HepG2 (cell line): ENCODE results near the gene PKNOX2. TPM values are rescaled to one million over a fixed set of nuclear protein-coding genes. Genes with fewer than 3 reads are reported as not detected.

Experiments used
- ATAC-seq: fragments of 200-7000 bp; cut with Tn5 transposase; 3 replicates; pipeline ENCODE4 v1.9.1; 2020; ENCODE audit warnings: mild to moderate bottlenecking, moderate library complexity
- BruUV-seq: library from RNA; stranded (reverse); fragments of 400-500 nt; replicated peaks from 2 replicates; lab custom pipeline; 2021; lab: Mats Ljungman, UMichigan
- CTCF ChIA-PET: fragments of 300-600 bp; formaldehyde crosslinking; extraction: SDS; loops from one replicate; lab custom pipeline; 2021; ENCODE audit warnings: low total read pairs, inconsistent platforms, low intra/inter-chr PET ratio; lab: Yijun Ruan, JAX
- POLR2A ChIA-PET: fragments of 350-600 bp; sonication (Branson Sonifier 250); formaldehyde crosslinking; loops from one replicate; lab custom pipeline; 2020; ENCODE audit warnings: antibody characterized with exemption, inconsistent platforms; lab: Yijun Ruan, JAX
- DNase-seq: peaks from one replicate; pipeline ENCODE4 v3.0.0-alpha.2; 2015; ENCODE audit warnings: low spot score
- FAIRE-seq: peaks from 3 replicates; lab custom pipeline; 2011; peaks lifted over from hg19 to GRCh38; lab: Jason Lieb, UNC
- H2AFZ ChIP-seq: one replicate; pipeline ENCODE4 v1.6.1; 2011; ENCODE audit warnings: low read length, inconsistent platforms
- H3K27ac ChIP-seq: fragments of 300-600 bp; 3 replicates; pipeline ENCODE4 v1.8.0; 2011; ENCODE audit warnings: mixed run types, mild to moderate bottlenecking, mixed read lengths, low read length, inconsistent platforms; ENCODE audit not compliant: insufficient read depth; ENCODE audit errors: extremely low read length
- H3K27me3 ChIP-seq, 2 experiments: fragments of 200-600 bp in 1 of 2; 2 replicates in 1 of 2; 3 replicates in 1 of 2; pipeline versions ENCODE4 v1.6.0 to v1.8.0; 2011; ENCODE audit warnings: low read length in 2 of 2, mild to moderate bottlenecking in 2 of 2, moderate library complexity in 2 of 2, inconsistent platforms in 1 of 2; ENCODE audit not compliant: insufficient read depth in 2 of 2, control insufficient read depth in 1 of 2
- H3K36me3 ChIP-seq, 2 experiments: fragments of 200-600 bp in 1 of 2; replicated peaks in 1 of 2; 2 replicates in 1 of 2; 3 replicates in 1 of 2; pipeline versions ENCODE4 v1.5.1 to v1.8.0; 2011; ENCODE audit warnings: low read length in 2 of 2, inconsistent platforms in 1 of 2; ENCODE audit not compliant: insufficient read depth in 2 of 2, control insufficient read depth in 1 of 2
- H3K4me1 ChIP-seq: 2 replicates; pipeline ENCODE4 v1.5.1; 2012; ENCODE audit warnings: low read length, inconsistent platforms; ENCODE audit not compliant: insufficient read depth
- H3K4me2 ChIP-seq: 2 replicates; pipeline ENCODE4 v1.6.0; 2011; ENCODE audit warnings: low read depth, low read length, inconsistent platforms
- H3K4me3 ChIP-seq, 3 experiments: fragments of 200-600 bp in 1 of 3; sonication (generic), shearing (Covaris generic) in 1 of 3; replicated peaks in 1 of 3; 2 replicates each; pipeline ENCODE4 v1.5.1; 2011 to 2016; ENCODE audit warnings: low read length in 3 of 3, inconsistent platforms in 2 of 3, low read depth in 2 of 3, mild to moderate bottlenecking in 2 of 3, control low read depth in 1 of 3, mixed read lengths in 1 of 3; ENCODE audit not compliant: insufficient read depth in 1 of 3
- H3K79me2 ChIP-seq: one replicate; pipeline ENCODE4 v1.6.1; 2011; ENCODE audit warnings: low read length, inconsistent platforms; ENCODE audit not compliant: insufficient read depth
- H3K9ac ChIP-seq: 2 replicates; pipeline ENCODE4 v1.6.0; 2011; ENCODE audit warnings: mild to moderate bottlenecking, low read depth, low read length, inconsistent platforms; ENCODE audit not compliant: insufficient read depth
- H3K9me3 ChIP-seq: 2 replicates; pipeline ENCODE4 v1.5.1; 2012; ENCODE audit warnings: mild to moderate bottlenecking, low read length
- H4K20me1 ChIP-seq: 2 replicates; pipeline ENCODE4 v1.6.0; 2011; ENCODE audit warnings: inconsistent platforms, mild to moderate bottlenecking, low read length, moderate library complexity; ENCODE audit not compliant: insufficient read depth
- BORCS8-MEF2B ChIP-seq: sonication (generic); formaldehyde crosslinking; IDR thresholded peaks from 2 replicates; pipeline ENCODE4 v1.8.0; 2022; ENCODE audit warnings: mild to moderate bottlenecking, missing genetic modification reagents
- CEBPB ChIP-seq: IDR thresholded peaks from 2 replicates; pipeline ENCODE4 v1.6.1; 2011; ENCODE audit warnings: low read depth, low read length, improper control_type of control experiment, borderline replicate concordance
- ELF3 ChIP-seq: IDR thresholded peaks from 2 replicates; pipeline ENCODE4 v1.6.1; 2016; ENCODE audit warnings: missing genetic modification reagents, missing compliant biosample characterization
- HBP1 ChIP-seq: IDR thresholded peaks from 2 replicates; pipeline ENCODE4 v1.6.1; 2016; ENCODE audit warnings: low read depth, control low read depth
- MTERF4 ChIP-seq: sonication (generic); formaldehyde crosslinking; IDR thresholded peaks from 2 replicates; pipeline ENCODE4 v1.8.0; 2023; ENCODE audit warnings: mild to moderate bottlenecking, missing genetic modification reagents
- PCBP2 ChIP-seq: fragments of 200-400 bp; formaldehyde crosslinking; optimal IDR thresholded peaks from 2 replicates; pipeline ENCODE3; 2018; ENCODE audit warnings: low read length, low read depth; ENCODE audit not compliant: poor library complexity, severe bottlenecking
- RFX3 ChIP-seq: IDR thresholded peaks from 2 replicates; pipeline ENCODE4 v1.6.1; 2016; ENCODE audit warnings: missing biosample characterization, missing genetic modification reagents
- RFXAP ChIP-seq: sonication (generic); formaldehyde crosslinking; IDR thresholded peaks from 2 replicates; pipeline ENCODE4 v1.4.0; 2020; ENCODE audit warnings: missing genetic modification reagents, borderline replicate concordance
- SAP130 ChIP-seq: IDR thresholded peaks from 2 replicates; pipeline ENCODE4 v1.6.1; 2016; ENCODE audit warnings: low read depth
- TCF7 ChIP-seq: sonication (generic); IDR thresholded peaks from 2 replicates; pipeline ENCODE4 v1.6.1; 2016; ENCODE audit warnings: antibody characterized with exemption, low read depth
- UBTF ChIP-seq: sonication (generic); formaldehyde crosslinking; IDR thresholded peaks from 2 replicates; pipeline ENCODE4 v1.4.0; 2020; ENCODE audit warnings: mild to moderate bottlenecking, missing genetic modification reagents
- ZBTB8A ChIP-seq: sonication (generic); formaldehyde crosslinking; IDR thresholded peaks from 2 replicates; pipeline ENCODE4 v1.4.0; 2020; ENCODE audit warnings: mild to moderate bottlenecking, low read depth, missing genetic modification reagents, borderline replicate concordance
- ZNF292 ChIP-seq: sonication (generic); formaldehyde crosslinking; IDR thresholded peaks from 2 replicates; pipeline ENCODE4 v1.8.1; 2022; ENCODE audit warnings: mild to moderate bottlenecking, low read depth, missing genetic modification reagents, borderline replicate concordance
- ZNF362 ChIP-seq: sonication (generic); formaldehyde crosslinking; IDR thresholded peaks from 2 replicates; pipeline ENCODE4 v1.4.0; 2020; ENCODE audit warnings: missing genetic modification reagents, mild to moderate bottlenecking, borderline replicate concordance
- ZNF382 ChIP-seq: sonication (generic); formaldehyde crosslinking; IDR thresholded peaks from 2 replicates; pipeline ENCODE4 v1.5.0; 2020; ENCODE audit warnings: missing genetic modification reagents, mild to moderate bottlenecking, borderline replicate concordance
- ZNF569 ChIP-seq: sonication (generic); formaldehyde crosslinking; IDR thresholded peaks from 2 replicates; pipeline ENCODE4 v1.5.0; 2020; ENCODE audit warnings: mild to moderate bottlenecking, missing genetic modification reagents, moderate library complexity, borderline replicate concordance
- ZNF768 ChIP-seq: sonication (generic); formaldehyde crosslinking; IDR thresholded peaks from 2 replicates; pipeline ENCODE4 v1.4.0; 2020; ENCODE audit warnings: missing genetic modification reagents
- WGBS: methylation state at CpG from one replicate; pipeline ENCODE4 v1.1.6; 2017; ENCODE audit warnings: low lambda C conversion rate; 5-methylcytosine and 5-hydroxymethylcytosine counted together
- in situ Hi-C: cut with HindIII; loops from 2 replicates; pipeline ENCODE4 v1.10.0; 2017; ENCODE audit warnings: low pct_unique_long_range_greater_than_20kb; ENCODE audit not compliant: extremely low pct_ligation_motif_present
- intact Hi-C: fragments of 100-400 bp; cut with micrococcal nuclease; formaldehyde crosslinking; loops from one replicate; pipeline ENCODE4 v1.10.0; 2022; ENCODE audit not compliant: unreplicated experiment
- polyA plus RNA-seq, 8 experiments: library from polyadenylated mRNA; depleted of rRNA in 3 of 8; stranded (reverse) in 7 of 8; unstranded in 1 of 8; fragments of >200 nt; fragmentation: Illumina TruSeq in 4 of 8; extraction: Trizol in 4 of 8; gene quantifications; 2 replicates each; pipeline versions ENCODE4 v1.2.1 to v1.2.3, GENCODE V29; 2011 to 2016; ENCODE audit warnings: low read depth in 4 of 8, missing spikeins in 1 of 8, mixed read lengths in 1 of 8; ENCODE audit not compliant: insufficient read depth in 1 of 8
- total RNA-seq, 5 experiments: library from RNA; depleted of rRNA; stranded (reverse); fragments of >200 nt; fragmentation: Illumina TruSeq; extraction: Trizol; gene quantifications; 2 replicates each; pipeline ENCODE4 v1.2.3, GENCODE V29; 2016; ENCODE audit warnings: low read depth in 1 of 5

The PKNOX2 gene
- total and polyA plus RNA-seq, 2 of the 13 experiments (the other 11 are each of a cell fraction or from before 2014, with no cell fraction given) = not detected

- Histone ChIP-seq H4K20me1 (0 out of 2 replicates have a peak, but pooled peaks cover 3% of the 10 kb centered on the region), H3K9ac (no peak overlapping the region), H3K36me3 (no peaks in the 10 kb centered on the region), H3K4me2 (no peak overlapping the region), H3K27me3 (peaks cover 6 to 94% of the 10 kb centered on the region in 2 experiments), H2AFZ (no peak overlapping the region), H3K27ac (no peak overlapping the region), H3K4me1 (no peaks in the 10 kb centered on the region), H3K9me3 (no peaks in the 10 kb centered on the region), H3K79me2 (no peaks in the 10 kb centered on the region), H3K4me3 (no peak overlapping the region)
- no TSS peak for BruUV-seq
- in situ Hi-C loops (no loop called here), intact Hi-C loops (no loop called here)
- DNase-seq = no peak
- ChIA-PET CTCF (no interaction called here), POLR2A (no interaction called here)
- FAIRE-seq = no peak
- WGBS = 0% methylated on average over 2 of the region's 2 CpGs
- ATAC-seq = no peak
- TF ChIP-seq CEBPB = no peak
- no peak for TF ChIP-seq RFXAP (CRISPR knock-in tag)
- no peak for TF ChIP-seq MTERF4 (CRISPR knock-in tag)
- TF ChIP-seq ZNF382 (CRISPR knock-in tag) = no peak
- no peak for TF ChIP-seq ZNF569 (CRISPR knock-in tag)
- TF ChIP-seq TCF7 = no peak
- no peak for TF ChIP-seq RFX3 (CRISPR knock-in tag)
- no peak for TF ChIP-seq ZNF362 (CRISPR knock-in tag)
- no peak for TF ChIP-seq PCBP2
- TF ChIP-seq ELF3 = no peak
- TF ChIP-seq SAP130 (CRISPR knock-in tag) = no peak
- no peak for TF ChIP-seq BORCS8-MEF2B
- TF ChIP-seq ZBTB8A (CRISPR knock-in tag) = no peak
- no peak for TF ChIP-seq ZNF292
- no peak for TF ChIP-seq ZNF768 (CRISPR knock-in tag)
- no peak for TF ChIP-seq HBP1 (CRISPR knock-in tag)
- TF ChIP-seq UBTF (CRISPR knock-in tag) = no peak
Measured at GRCh38 chr11:125402435-125402834, 237.9 kb downstream of the PKNOX2 start.
